8988T (cell line): ENCODE results near the gene SLC7A10.
"Not testable (repeated sequence)": the region's sequence is repeated elsewhere in the genome, so short reads cannot be mapped to it uniquely, and the experiment has no call there.

ENCODE experiments used
- DNase-seq: peaks from one replicate; pipeline ENCODE4 v3.0.0; 2011

Gene SLC7A10

DNA sequence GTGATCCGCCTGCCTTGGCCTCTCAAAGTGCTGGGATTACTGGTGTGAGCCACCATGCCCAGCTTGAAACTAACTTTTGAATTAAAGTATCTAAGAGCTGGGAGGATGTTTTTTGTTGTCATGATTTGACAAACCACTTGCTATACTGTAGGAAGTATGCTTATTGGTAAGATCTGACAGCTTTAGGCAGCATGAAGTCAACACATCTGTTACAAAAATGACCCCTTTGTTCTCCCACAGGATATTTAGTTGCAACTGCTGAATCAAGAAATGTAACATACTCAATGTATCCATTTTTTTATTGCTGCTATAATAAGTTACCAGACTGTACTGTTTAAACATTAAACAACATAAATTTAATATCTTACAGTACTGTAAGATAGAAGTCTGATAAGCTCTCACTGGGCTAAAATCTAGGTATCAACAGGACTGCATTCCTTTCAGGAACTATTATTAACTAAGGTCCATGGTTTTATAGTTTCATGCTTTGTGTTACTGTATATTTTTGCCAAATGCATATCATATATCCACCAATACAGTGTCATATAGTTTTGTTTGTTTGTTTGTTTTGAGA is 54.3 kb downstream of the SLC7A10 start:
- DNase-seq, result no peak

GRCh38 chr19:33168528-33168927 is 57.1 kb downstream of the SLC7A10 start:
- DNase-seq, result no peak

- no peak for DNase-seq
Measured at GRCh38 chr19:33167438-33167837, 58.2 kb downstream of the SLC7A10 start.

DNA sequence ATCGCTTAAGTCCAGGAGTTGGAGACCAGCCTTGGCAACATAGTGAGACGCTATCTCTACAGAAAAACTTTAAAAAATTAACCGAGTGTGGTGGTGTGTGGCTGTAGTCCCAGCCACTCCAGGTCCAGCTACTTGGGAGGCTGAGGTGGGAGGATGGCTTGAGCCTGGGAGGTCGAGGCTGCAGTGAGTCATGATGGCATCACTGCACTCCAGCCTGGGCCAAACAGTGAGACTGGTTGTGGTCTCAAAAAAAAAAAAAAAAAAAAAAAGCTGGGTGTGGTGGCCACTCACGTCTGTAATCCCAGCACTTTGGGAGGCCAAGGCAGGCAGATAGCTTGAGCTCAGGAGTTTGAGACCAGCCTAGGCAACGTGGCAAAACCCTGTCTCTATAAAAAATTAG is 59.6 kb downstream of the SLC7A10 start:
- DNase-seq, result not testable (repeated sequence)

DNA sequence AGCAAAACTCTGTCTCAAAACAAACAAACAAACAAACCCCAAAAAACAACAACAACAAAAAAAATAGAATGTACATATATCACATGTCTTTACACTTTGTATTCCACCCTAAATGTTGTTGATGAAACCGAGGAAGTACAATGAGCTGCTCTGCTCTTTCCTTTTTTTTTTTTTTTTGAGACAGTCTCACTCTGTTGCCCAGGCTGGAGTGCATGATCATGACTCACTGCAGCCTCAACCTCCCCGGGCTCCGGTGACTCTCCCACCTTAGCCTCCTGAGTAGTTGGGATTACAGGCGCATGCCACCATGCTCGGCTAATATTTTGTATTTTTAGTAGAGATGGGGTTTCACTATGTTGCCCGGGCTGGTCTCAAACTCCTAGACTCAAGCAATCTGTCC is 62.2 kb downstream of the SLC7A10 start:
- no peak for DNase-seq

DNA sequence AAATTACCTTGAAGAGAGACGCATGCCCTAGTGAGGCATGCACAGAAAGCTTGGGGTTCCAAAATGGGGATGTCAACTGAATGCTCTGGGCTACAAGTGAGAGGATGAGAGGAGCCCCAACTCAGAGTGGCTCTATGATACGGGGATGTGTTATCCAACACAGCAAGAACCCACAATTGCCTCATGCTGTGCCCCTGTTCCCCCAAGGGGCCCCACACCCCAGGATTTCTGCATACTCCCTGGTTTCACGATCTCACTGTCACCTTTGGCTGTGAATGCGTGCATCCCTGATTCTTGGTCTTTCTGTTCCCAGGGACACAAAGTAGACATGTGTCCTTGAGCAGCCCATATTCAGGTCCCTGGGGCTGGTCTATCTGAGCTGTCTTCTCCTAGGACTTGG is 64.4 kb downstream of the SLC7A10 start:
- DNase-seq, result no peak

DNA sequence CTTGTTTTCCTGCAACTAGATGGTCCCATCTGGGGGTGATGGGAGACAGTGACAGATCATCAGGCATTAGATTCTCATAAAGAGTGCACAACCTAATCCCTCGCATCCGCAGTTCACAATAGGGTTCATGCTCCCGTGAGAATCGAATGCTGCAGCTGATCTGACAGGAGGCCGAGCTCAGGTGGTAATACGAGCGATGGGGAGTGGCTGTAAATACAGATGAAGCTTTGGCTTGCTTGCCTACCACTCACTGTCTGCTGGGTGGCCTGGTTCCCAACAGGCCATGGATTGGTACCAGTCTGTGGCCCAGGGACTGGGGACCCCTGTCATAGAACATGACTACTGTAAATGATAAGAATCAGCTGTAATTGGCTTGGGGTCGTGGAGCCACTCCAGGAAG is 65.8 kb downstream of the SLC7A10 start:
- no peak for DNase-seq

DNA sequence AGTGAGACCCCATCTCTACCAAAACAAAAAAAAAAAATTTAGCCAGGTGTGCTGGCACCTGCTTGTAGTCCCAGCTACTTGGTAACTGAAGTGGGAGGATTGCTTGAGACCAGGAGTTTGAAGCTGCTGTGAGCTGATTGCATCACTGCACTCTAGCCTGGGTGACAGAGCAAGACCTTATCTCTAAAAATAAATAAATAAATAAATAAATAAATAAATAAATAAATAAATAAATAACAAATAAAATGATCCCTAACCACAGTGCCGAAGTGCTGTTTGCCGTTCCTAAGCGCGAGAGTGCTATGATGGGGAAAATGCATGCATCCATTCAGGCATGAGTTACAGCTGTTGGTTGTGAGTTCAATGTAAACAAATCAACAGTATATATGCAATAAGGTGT is 66.5 kb downstream of the SLC7A10 start:
- DNase-seq, result no peak
